SKM-1 treated with dmso at 0.1 percent for 144 hours (cell line): ENCODE data around the gene GATA2.

Experiments used
- DNase-seq: peaks from one replicate; lab custom pipeline; 2025; ENCODE audit not compliant: unreplicated experiment; lab: John Stamatoyannopoulos, UW

The GATA2 gene

DNA sequence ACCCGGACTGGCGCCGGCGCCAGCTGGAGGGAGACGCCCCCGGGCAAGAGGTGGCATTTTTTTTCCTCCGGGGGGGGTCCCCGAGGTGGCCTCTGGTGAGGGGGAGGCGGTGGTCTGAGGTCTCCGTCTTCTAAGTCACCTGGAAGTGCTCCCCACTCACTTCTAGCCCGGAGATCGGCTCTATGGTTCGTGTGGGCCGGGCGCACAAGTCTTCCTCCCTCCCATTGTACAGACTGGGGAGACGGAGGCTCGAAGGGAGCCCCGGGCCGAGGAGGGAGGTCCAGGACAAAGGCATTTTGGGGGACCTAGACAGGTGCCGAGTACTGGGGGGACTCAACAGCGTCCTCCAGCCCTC, 4.4 kb downstream of the GATA2 start:
- DNase-seq, result no peak

GRCh38 chr3:128487813-128488635, 5.0 kb downstream of the GATA2 start:
- no peak for DNase-seq

DNA sequence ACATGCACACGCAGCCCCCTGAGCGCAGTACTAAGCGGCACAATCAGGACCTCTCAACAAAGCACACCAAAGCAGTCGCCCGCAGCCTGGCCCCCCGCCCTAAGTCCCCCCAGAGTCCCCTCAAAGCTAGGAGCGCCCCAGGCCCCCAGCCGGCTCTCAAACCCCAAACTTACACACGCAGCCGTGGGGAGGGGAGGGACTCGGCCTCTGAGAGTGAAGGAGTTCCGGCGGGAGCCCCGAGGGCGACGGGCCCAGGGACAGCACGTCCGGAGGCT, 5.5 kb downstream of the GATA2 start:
- DNase-seq, result no peak

DNA sequence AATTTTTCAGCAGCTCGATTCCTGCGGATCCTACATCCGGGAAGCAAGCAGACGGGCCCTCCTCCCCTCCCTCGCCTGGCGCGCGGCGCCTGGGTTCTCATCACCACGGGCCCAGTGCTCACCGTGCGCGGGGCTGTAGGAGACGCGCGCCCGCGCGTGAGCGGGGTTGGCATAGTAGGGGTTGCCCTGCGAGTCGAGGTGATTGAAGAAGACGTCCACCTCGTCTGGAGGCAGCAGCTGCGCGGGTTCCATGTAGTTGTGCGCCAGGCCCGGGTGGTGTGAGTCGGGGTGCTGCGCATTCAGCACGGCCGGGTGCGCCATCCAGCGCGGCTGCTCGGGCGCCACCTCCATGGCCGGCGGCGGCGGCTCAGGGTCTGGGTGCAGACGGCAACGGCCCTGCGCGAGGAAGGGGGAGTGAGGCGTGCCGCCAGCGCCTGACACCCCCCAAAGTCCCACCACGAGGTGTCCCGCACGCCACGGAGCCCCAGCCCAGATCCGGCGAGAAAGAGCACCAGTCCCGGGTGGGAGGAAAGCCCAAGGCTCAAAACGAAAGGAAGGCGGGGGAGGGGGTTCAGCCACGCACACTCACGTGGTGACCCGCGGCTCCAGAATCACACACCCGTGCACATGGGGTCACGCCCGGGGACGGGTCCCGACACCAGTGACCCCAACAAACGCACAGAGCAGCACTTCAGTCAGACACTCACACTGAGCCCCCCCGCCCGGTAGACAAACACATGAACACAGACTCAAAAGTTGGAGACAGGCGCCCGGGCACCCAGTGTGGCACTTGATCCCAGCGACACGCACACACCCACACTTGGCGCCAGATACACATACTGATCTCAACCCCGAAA, 6.1 kb downstream of the GATA2 start:
- no peak for DNase-seq

DNA sequence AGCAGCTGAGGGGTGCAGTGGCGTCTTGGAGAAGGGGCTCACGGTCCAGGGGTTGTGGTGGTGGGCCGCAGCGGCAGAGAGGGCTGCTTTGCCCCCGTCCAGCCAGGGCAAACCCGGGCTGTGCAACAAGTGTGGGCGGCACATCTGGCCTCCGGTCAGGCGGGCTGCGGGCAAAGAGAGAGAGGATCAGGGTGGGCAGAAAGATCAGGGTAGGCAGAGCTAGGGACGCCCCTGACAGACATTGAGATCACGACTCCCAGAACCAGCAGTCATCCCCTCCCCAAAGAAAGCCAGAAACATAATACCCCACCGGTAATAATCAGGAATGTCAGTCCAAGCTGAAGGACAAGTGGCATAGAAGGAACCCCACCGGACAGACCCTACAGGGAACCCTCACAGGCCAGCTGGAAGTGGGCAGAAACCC, 6.8 kb downstream of the GATA2 start:
- DNase-seq, result no peak

GRCh38 chr3:128485282-128486204, 7.5 kb downstream of the GATA2 start:
- DNase-seq, result no peak

DNA sequence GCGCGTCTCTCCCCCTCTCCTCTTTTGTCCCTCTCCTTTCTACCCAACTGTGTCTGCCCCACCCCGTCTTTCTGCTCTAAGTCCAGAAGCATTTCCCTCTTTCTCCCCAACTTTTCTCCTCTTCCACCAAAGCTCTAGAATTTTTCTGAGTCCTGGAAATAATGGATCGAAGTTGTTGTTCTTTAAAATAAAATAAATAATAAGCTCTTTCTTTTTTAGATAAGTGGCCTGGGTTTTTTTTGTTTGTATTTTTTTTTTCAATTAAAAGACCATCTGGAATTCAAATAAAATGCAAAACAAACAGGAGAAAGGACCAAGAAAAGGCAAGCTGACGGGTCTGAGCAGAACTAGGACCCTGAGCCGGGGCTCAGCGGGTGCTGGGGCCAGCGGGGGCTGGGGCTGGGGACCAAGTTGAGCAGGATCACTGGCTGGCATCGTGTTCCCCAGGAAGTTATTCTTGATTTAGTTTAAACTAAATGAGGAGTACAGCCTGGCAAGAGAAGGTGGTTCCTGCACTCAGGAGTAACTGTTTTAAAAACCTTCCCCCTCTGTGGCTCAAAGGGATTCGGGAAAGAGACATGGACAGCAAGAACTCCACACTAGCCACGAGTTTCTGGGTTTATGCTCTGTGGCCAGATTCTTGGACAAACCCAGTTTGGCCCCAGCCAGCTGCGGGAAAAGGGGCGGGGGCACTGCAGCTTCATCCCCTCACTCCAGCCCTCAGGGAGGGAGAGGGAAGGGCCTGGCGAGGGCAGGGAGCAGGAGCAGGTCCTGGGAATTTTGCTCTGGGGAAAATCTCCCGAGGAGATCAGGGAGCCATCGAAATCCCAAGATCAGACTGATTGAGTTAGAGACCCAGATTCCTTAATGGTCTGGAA, 8.4 kb downstream of the GATA2 start:
- no peak for DNase-seq

- no peak for DNase-seq
Observed at GRCh38 chr3:128483657-128484403, 9.2 kb downstream of the GATA2 start.

- no peak for DNase-seq
Observed at GRCh38 chr3:128482666-128483656, 10.0 kb downstream of the GATA2 start.

DNA sequence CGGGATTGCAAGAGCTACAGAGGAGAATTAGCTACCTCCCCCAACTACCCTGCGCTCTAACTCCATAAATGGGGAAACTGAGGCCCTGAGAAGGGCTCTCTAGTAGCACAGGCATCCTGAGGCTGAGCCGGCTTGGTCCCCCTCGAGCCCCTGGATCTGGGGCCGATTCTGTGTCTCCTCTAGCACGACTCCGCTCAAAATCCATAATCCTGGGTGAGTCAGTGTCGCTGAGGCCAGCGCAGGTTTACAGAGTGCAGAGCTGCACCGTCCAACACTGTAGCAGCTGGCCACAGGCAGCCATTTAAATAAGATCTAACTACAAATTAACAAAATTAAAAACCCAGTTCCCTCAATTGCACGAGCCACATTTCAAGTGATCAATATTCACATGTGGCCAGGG, 10.8 kb downstream of the GATA2 start:
- no peak for DNase-seq

DNA sequence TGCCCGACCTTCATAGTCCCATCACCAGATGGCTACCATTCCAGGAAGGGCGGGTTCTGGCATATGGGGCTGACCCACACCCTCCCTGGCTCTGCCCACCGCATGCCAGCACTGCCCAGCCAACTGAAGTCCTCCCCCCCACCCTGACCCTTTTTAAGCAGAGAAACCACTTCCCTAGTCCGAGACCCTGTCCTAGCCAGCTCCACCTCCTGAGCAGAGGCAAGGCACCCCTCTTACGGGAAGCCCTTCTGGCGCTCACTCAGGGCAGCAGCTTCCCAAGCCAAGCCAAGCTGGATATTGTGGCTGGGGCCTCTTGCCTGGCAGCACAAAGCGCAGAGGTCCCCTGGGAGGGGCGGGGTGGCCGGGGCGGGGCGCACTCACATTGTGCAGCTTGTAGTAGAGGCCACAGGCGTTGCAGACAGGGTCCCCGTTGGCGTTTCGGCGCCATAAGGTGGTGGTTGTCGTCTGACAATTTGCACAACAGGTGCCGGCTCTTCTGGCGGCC, 11.5 kb downstream of the GATA2 start:
- no peak for DNase-seq

DNA sequence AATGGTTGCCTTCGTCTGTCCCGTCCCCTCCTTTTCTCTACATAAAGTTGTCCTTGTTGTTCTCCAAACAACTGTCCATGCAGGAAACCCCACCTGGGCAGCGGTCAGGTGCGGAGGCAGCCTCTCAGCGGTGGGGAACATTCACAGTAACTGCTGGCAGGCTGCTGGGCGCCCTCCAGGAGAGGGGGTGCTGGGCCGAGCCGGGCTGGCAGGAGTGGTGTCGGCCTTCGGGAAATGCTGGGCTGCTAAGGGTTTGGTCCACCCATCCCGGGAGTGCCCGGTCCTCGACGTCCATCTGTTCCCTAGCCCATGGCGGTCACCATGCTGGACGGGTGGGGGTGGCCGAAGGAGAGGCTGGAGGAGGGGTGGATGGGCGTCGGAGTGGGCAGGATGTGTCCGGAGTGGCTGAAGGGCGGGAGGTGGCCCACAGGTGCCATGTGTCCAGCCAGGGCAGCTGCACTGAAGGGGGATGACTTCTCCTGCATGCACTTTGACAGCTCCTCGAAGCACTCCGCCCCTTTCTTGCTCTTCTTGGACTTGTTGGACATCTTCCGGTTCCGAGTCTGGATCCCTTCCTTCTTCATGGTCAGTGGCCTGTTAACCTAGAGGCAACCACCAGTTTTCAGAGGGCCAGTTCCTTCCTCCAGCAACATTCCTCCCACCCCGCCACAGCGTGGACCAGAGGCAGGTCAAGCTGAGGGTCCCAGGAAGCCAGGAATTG, 12.1 kb downstream of the GATA2 start:
- no peak for DNase-seq

GRCh38 chr3:128480278-128480677, 12.7 kb downstream of the GATA2 start:
- no peak for DNase-seq

- no peak for DNase-seq
Observed at GRCh38 chr3:128479558-128480086, 13.4 kb downstream of the GATA2 start.

DNA sequence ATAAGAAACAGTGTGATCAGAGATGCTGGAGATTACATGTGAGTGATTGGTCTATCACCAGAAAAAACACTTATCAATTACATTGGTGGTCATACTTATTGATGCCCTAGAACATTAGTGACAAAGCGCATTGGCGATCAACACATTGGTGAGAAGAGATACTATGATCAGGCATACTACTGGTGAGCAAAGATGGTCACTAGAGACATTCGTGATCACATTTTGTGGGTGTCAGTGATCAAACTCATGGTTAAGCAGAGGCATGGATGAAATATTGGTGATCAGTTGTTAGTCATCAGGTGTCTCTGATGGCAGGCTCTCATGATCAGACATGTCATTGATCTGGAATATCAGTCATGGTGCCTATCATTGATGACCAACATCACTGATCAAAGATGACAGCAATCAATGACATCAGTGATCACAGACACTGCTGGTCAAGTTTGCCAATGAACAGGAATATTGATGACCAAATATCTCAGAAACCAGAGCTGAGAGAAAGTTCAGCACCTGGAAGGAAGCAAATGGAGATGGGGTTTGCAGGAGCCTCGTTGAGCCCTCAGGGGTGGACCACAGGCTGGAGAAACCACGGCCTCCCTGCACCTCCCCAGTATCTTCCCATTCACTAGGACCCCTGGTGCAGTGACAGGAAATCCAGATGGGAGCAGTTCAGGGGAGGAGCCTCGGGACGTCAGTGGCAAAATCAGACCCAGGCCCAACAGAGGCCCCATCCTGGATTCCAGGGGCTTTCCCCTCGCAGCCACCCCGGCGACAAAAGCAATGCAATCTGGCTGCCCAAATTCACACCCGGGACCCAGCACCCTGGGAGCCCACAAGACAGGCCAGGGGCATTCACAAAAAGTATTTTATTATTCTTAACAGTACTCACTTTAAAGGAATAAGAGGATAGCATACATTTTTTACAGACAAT, 14.2 kb downstream of the GATA2 start:
- DNase-seq, result no peak

DNA sequence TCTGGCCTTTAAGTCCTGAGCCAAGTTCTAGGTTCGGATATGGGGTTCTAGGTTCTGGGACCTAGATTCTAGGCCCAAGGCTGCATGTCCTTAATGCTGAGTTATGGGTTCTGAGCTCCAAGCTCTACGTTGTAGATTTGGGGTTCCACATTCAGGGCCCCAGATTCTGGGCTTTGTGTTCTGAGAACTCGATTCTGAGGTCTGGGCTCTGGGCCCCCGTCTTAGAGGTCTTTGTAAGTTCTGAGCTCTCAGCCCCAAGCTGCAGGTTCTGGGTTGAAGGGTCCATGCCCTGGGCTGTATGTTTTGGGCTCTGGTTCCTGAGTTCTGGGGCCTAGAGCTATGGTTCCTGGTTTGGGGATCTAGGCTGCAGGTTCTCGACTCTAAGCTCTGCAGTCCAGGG, 16.3 kb downstream of the GATA2 start:
- DNase-seq, result no peak
